ENCODE results near the gene MRPL36.

The MRPL36 gene

GRCh38 chr5:1765141-1765879 lies 34.3 kb downstream of the MRPL36 start:
- H3K36me3 ChIP-seq (ENCODE audit: insufficient read depth): no peaks in the 10 kb centered on the region
- no peaks in the 10 kb centered on the region for H4K20me1 ChIP-seq (ENCODE audit: insufficient read depth)
- no peaks in the 10 kb centered on the region for H3K79me2 ChIP-seq (ENCODE audit: insufficient read depth, low read depth)
- no peak overlapping the region for H3K4me3 ChIP-seq (IDR thresholded peaks at IDR 0.05; ENCODE audit: insufficient read depth, low read depth, low read length)
- no peak overlapping the region for H3K9ac ChIP-seq
- H3K27ac ChIP-seq: no peak overlapping the region
- H2AFZ ChIP-seq (ENCODE audit: low read depth): no peak overlapping the region
- no peak overlapping the region for H3K4me2 ChIP-seq
- no peaks in the 10 kb centered on the region for H3K4me1 ChIP-seq (ENCODE audit: low read depth, poor library complexity, severe bottlenecking)
- no peaks in the 10 kb centered on the region for H3K27me3 ChIP-seq (ENCODE audit: insufficient read depth, low read depth)
- TF ChIP-seq CTCF (conservative IDR thresholded peaks at IDR 0.05; ENCODE audit: low read depth, low read length): no peak

DNA sequence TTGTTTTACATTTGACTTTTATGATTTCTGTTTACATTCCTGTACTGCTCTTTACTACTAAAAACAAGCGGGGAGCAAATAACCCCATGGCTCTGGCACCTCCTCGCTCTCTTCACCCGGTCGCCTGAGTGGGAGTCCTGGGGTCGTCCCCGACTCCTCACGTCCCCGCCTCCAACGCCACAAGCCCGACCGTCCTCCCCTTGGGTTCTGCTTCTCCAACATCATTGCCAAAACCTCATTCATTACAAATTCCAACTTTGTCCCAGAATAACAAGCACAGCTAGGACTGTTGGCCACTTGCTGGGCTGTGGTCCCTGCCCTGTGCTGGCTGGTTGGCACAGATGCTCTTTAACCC lies 35.1 kb downstream of the MRPL36 start:
- H3K4me2 ChIP-seq: no peak overlapping the region
- no peaks in the 10 kb centered on the region for H3K27me3 ChIP-seq (ENCODE audit: insufficient read depth, low read depth)
- H3K79me2 ChIP-seq (ENCODE audit: insufficient read depth, low read depth): no peaks in the 10 kb centered on the region
- H2AFZ ChIP-seq (ENCODE audit: low read depth): no peak overlapping the region
- TF ChIP-seq CTCF (conservative IDR thresholded peaks at IDR 0.05; ENCODE audit: low read depth, low read length): no peak
- H3K9ac ChIP-seq: no peak overlapping the region
- H4K20me1 ChIP-seq (ENCODE audit: insufficient read depth): no peaks in the 10 kb centered on the region
- no peaks in the 10 kb centered on the region for H3K36me3 ChIP-seq (ENCODE audit: insufficient read depth)
- H3K4me3 ChIP-seq (IDR thresholded peaks at IDR 0.05; ENCODE audit: insufficient read depth, low read depth, low read length): no peak overlapping the region
- no peak overlapping the region for H3K27ac ChIP-seq
- H3K4me1 ChIP-seq (ENCODE audit: low read depth, poor library complexity, severe bottlenecking): no peaks in the 10 kb centered on the region

DNA sequence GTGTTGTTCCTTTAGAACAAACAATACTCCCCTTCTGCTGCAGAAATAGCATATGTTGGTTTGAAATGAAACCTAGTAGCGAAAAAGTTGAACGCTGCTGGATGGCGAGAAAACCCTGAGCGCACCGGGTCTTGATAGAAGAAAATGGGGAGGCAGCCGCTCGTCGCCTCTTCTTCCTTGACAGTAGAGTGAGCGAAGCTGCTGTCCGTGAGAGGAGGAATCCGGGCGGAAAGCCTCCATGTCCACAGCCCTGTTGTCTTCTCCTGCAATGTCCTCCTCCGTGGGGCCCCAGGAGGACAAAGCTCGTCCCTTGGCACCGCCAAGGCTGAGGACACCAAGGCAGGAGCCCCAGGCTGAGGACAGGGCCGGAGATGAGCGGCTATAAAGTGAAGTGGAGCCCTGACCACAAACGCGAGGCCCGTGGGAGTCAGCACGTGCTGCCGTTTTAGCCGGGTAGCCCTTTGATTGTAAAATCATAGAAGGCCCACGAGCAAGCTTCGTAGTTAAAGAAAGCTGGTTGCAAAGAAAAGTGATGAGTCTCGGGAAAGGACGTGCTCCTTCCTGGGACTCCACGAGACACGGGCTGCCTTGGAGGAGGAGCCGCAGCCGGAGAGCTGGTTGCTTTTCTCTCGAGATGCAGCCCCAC lies 35.6 kb downstream of the MRPL36 start:
- Histone ChIP-seq H3K36me3 (ENCODE audit: insufficient read depth) (no peaks in the 10 kb centered on the region), H3K4me3 (IDR thresholded peaks at IDR 0.05; ENCODE audit: insufficient read depth, low read depth, low read length) (no peak overlapping the region), H2AFZ (ENCODE audit: low read depth) (no peak overlapping the region), H3K79me2 (ENCODE audit: insufficient read depth, low read depth) (no peaks in the 10 kb centered on the region), H3K4me2 (no peak overlapping the region), H3K4me1 (ENCODE audit: low read depth, poor library complexity, severe bottlenecking) (no peaks in the 10 kb centered on the region), H3K27ac (no peak overlapping the region), H3K9ac (no peak overlapping the region), H4K20me1 (ENCODE audit: insufficient read depth) (no peaks in the 10 kb centered on the region), H3K27me3 (ENCODE audit: insufficient read depth, low read depth) (no peaks in the 10 kb centered on the region)
- TF ChIP-seq CTCF (conservative IDR thresholded peaks at IDR 0.05; ENCODE audit: low read depth, low read length): no peak

- no peak overlapping the region for H2AFZ ChIP-seq (ENCODE audit: low read depth)
- H3K79me2 ChIP-seq (ENCODE audit: insufficient read depth, low read depth): no peaks in the 10 kb centered on the region
- no peaks in the 10 kb centered on the region for H3K4me1 ChIP-seq (ENCODE audit: low read depth, poor library complexity, severe bottlenecking)
- H4K20me1 ChIP-seq (ENCODE audit: insufficient read depth): no peaks in the 10 kb centered on the region
- no peak overlapping the region for H3K4me3 ChIP-seq (IDR thresholded peaks at IDR 0.05; ENCODE audit: insufficient read depth, low read depth, low read length)
- H3K27me3 ChIP-seq (ENCODE audit: insufficient read depth, low read depth): no peaks in the 10 kb centered on the region
- TF ChIP-seq CTCF (conservative IDR thresholded peaks at IDR 0.05; ENCODE audit: low read depth, low read length): no peak
- H3K4me2 ChIP-seq: no peak overlapping the region
- no peak overlapping the region for H3K27ac ChIP-seq
- H3K9ac ChIP-seq: no peak overlapping the region
- no peaks in the 10 kb centered on the region for H3K36me3 ChIP-seq (ENCODE audit: insufficient read depth)
Observed at GRCh38 chr5:1763548-1763911, 36.1 kb downstream of the MRPL36 start.
